Kidney (tissue), 14 donors: ENCODE data around the gene TBCD. TPM values are rescaled to one million over a fixed set of nuclear protein-coding genes. Genes with fewer than 3 reads are reported as not detected.

Experiments used
- DNase-seq, 5 donors: peaks; one replicate each; pipeline ENCODE4 v3.0.0-alpha.2; 2013 to 2020
- FAIRE-seq: peaks from 2 replicates; lab custom pipeline; 2012; peaks lifted over from hg19 to GRCh38; lab: Jason Lieb, UNC
- H3K27ac ChIP-seq, 2 donors: one replicate each; pipeline ENCODE4 v1.7.0; 2013; ENCODE audit warnings: low read depth in 2 of 2, low read length in 2 of 2, inconsistent platforms in 1 of 2
- H3K27me3 ChIP-seq: one replicate; pipeline ENCODE4 v1.7.1; 2013; ENCODE audit warnings: low read length, inconsistent platforms; ENCODE audit not compliant: control insufficient read depth, insufficient read depth
- H3K36me3 ChIP-seq, 3 donors: one replicate each; pipeline versions ENCODE4 v1.7.0 to v1.7.1; 2013; ENCODE audit warnings: low read length in 3 of 3, control low read depth in 1 of 3, inconsistent platforms in 1 of 3; ENCODE audit not compliant: insufficient read depth in 3 of 3, control insufficient read depth in 2 of 3
- H3K4me1 ChIP-seq, 3 donors: one replicate each; pipeline versions ENCODE4 v1.7.0 to v1.7.1; 2013; ENCODE audit warnings: low read length in 3 of 3, inconsistent platforms in 1 of 3, low read depth in 1 of 3; ENCODE audit not compliant: control insufficient read depth in 2 of 3, insufficient read depth in 2 of 3
- H3K4me3 ChIP-seq, 3 donors: one replicate each; pipeline versions ENCODE4 v1.7.0 to v1.8.1; 2013; ENCODE audit warnings: low read length in 3 of 3, control low read depth in 1 of 3, inconsistent platforms in 1 of 3
- H3K9ac ChIP-seq, 3 donors: one replicate each; pipeline versions ENCODE4 v1.7.0 to v1.7.1; 2013; ENCODE audit warnings: low read length in 3 of 3, control low read depth in 1 of 3, inconsistent platforms in 1 of 3
- H3K9me3 ChIP-seq, 3 donors: one replicate each; pipeline versions ENCODE4 v1.7.0 to v1.7.1; 2013; ENCODE audit warnings: low read length in 3 of 3, control low read depth in 1 of 3, inconsistent platforms in 1 of 3; ENCODE audit not compliant: control insufficient read depth in 2 of 3, insufficient read depth in 1 of 3
- intact Hi-C: fragments of 100-400 bp; cut with DNase I; formaldehyde crosslinking; loops from one replicate; pipeline ENCODE4 v1.11.1; 2022
- polyA plus RNA-seq: library from polyadenylated mRNA; stranded (reverse); fragments of 350-450 nt; fragmentation: Illumina TruSeq; extraction: RNeasy Lipid Tissue Mini Kit (QIAGEN cat#74804); gene quantifications from one replicate; pipeline ENCODE4 v1.2.3, GENCODE V29; 2014; ENCODE audit warnings: low read depth, low replicate concordance; ENCODE audit not compliant: insufficient read depth
- total RNA-seq: library from RNA; stranded (reverse); fragmentation: NEBNext Ultra II Directional; extraction: Animal tissue kit (Norgen Biotek cat#: 25700); gene quantifications from one replicate; pipeline ENCODE4 v1.2.1, GENCODE V29; 2021
- TF ChIP-seq, protein P1 (sequence below): IDR thresholded peaks from 3 replicates; pipeline ENCODE4 v1.5.1; 2012; ENCODE audit warnings: mild to moderate bottlenecking, moderate library complexity, borderline replicate concordance; ENCODE audit not compliant: insufficient read depth; ENCODE audit errors: extremely low read depth
- donor health status: control.
- donor health status: control.
- donor health status: control.
- donor health status: control.
- donor health status: control.
- donor health status: DM: yes; HTN: yes; CAD: no.
- donor health status: Normal renal cell carcinoma (clear cell type).

Gene TBCD
- total and polyA plus RNA-seq, 2 donors from 2014 or later, result 72.8 to 78.7 TPM

DNA sequence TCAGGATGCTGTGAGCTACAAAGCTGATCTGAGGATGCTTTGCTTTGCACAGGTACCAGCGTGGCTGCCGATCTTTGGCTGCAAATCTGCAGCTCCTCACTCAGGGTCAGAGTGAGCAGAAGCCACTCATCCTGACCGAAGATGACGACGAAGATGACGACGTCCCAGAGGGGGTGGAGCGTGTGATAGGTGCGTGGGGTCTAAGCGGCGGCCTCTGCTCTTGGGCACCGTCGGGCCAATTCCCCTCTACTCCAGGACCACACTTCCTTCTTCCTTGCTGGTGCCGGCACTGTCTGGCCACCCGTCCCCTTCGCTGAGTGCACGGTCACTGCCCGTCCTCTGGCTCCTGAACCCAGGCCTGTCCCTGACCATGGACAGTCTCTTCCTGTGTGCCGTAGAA is 54.0 kb downstream of the TBCD start:
- TF ChIP-seq, protein P1, sequence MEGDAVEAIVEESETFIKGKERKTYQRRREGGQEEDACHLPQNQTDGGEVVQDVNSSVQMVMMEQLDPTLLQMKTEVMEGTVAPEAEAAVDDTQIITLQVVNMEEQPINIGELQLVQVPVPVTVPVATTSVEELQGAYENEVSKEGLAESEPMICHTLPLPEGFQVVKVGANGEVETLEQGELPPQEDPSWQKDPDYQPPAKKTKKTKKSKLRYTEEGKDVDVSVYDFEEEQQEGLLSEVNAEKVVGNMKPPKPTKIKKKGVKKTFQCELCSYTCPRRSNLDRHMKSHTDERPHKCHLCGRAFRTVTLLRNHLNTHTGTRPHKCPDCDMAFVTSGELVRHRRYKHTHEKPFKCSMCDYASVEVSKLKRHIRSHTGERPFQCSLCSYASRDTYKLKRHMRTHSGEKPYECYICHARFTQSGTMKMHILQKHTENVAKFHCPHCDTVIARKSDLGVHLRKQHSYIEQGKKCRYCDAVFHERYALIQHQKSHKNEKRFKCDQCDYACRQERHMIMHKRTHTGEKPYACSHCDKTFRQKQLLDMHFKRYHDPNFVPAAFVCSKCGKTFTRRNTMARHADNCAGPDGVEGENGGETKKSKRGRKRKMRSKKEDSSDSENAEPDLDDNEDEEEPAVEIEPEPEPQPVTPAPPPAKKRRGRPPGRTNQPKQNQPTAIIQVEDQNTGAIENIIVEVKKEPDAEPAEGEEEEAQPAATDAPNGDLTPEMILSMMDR, result no peak

DNA sequence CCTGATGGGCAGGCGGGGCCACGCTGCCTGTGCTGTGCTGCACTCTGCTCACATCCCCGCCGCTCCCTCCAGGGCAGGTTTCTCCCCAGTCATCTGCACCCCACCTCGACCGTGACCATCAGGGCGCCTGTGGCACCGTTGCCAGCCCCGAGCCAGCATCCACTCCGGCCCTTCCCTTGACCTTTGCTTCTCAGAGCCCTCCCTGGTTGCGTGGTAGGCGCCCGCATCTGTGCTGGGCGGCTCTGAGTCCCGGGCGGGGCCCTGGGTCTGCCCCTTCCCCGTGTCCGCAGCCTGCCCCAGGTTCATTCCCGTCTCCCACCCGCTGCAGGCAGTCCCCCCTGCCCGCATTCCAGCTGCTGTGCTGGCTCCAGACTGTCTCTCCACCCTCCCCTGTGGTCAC is 54.8 kb downstream of the TBCD start:
- H3K36me3 ChIP-seq, result peaks cover 0 to 11% (median 0%) of the 10 kb centered on the region in 3 donors

More for the DNA sequence above, 54.0 kb downstream of the TBCD start:
- peak in 1 of 5 donors; percentile 35 for DNase-seq
- Histone ChIP-seq H3K27me3 (no peaks in the 10 kb centered on the region), H3K9me3 (no peaks in the 10 kb centered on the region), H3K4me1 (no peaks in the 10 kb centered on the region), H3K27ac (no peak overlapping the region), H3K9ac (no peak overlapping the region), H3K4me3 (no peak overlapping the region), H3K36me3 (peaks cover 0 to 8% (median 3%) of the 10 kb centered on the region in 3 donors)
- FAIRE-seq, result no peak
- intact Hi-C loops, result loop anchor here (10.0 kb wide), 1 partner anchor 109 kb away; no protein-coding TSS in a partner anchor

DNA sequence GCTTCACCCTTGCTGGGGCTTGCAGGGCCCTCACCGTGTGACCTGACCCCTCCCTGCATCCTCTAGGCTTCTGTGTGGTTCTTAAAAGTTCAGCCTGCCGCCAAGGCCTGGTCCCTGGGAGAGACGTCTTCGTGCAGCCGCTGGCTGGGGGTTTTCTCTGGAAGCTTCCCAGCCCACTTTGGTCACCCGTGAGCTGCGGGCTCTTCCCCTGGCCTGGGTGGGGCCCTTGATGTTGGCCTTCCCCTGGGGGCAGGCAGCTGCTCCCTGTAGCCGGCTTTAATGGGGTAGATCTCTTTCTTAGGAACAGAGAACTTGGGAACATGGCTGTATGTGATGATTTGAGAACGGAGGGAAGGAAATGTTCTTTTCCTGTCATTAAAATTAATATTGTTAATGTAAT is 55.2 kb downstream of the TBCD start:
- H3K36me3 ChIP-seq, result peaks cover 0 to 11% (median 0%) of the 10 kb centered on the region in 3 donors
- H3K4me1 ChIP-seq, result no peaks in the 10 kb centered on the region
- H3K4me3 ChIP-seq, result no peak overlapping the region
- no peaks in the 10 kb centered on the region for H3K9me3 ChIP-seq
- no peak overlapping the region for H3K27ac ChIP-seq
- no peaks in the 10 kb centered on the region for H3K27me3 ChIP-seq
- intact Hi-C loops, result loop anchor here (10.0 kb wide), 1 partner anchor 108 kb away; no protein-coding TSS in a partner anchor
- FAIRE-seq (no peak), DNase-seq (peak in 1 of 5 donors; percentile 59)
- H3K9ac ChIP-seq, result no peak overlapping the region
- TF ChIP-seq, protein P1, result no peak

More for the DNA sequence above, 54.8 kb downstream of the TBCD start:
- FAIRE-seq (no peak), DNase-seq (peak in 2 of 5 donors; percentile 32 to 41)
- H3K27me3 ChIP-seq, result no peaks in the 10 kb centered on the region
- no peak overlapping the region for H3K9ac ChIP-seq
- H3K27ac ChIP-seq, result no peak overlapping the region
- intact Hi-C loops, result loop anchor here (10.0 kb wide), 1 partner anchor 108 kb away; no protein-coding TSS in a partner anchor
- no peak overlapping the region for H3K4me3 ChIP-seq
- TF ChIP-seq, protein P1, result no peak
- H3K4me1 ChIP-seq, result no peaks in the 10 kb centered on the region
- H3K9me3 ChIP-seq, result no peaks in the 10 kb centered on the region
